Measurements from ENCODE around the gene RFX4.

The RFX4 gene

DNA sequence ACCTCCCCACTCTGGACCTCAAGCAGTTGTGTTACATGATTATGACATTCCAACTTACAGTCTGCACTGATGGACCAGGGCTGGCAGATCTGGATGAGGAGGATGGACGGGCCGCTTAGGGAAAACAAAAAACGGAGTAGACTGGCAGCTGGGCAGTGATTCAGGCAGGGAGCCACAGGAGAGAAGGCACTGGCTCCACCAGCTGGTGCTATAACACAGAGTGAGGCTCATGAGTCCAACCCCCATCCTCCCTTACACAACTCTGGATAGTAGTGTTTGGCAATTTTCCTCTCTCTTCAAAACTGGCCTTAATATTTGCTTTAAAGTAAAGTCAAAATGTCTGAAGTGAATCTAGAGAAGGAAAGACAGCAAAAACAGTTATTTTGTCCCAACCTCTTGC, 181.9 kb downstream of the RFX4 start:
- Histone ChIP-seq H3K9ac (ENCODE audit: low read length in 5 of 5) (no peak overlapping the region), H3K36me3 (ENCODE audit: control insufficient read depth in 5 of 5, insufficient read depth in 5 of 5, low read length in 5 of 5) (no peaks in the 10 kb centered on the region), H3K27me3 (ENCODE audit: control insufficient read depth in 5 of 5, insufficient read depth in 4 of 5, low read length in 5 of 5) (peaks cover 0 to 4% (median 0%) of the 10 kb centered on the region in 5 donors), H3K4me3 (ENCODE audit: low read depth in 1 of 5, low read length in 5 of 5) (no peak overlapping the region), H3K4me1 (ENCODE audit: control insufficient read depth in 5 of 5, insufficient read depth in 5 of 5, low read length in 5 of 5) (peaks cover 4 to 59% (median 44%) of the 10 kb centered on the region in 5 donors), H3K27ac (ENCODE audit: low read depth, low read length) (peak overlapping the region; percentile 5), H3K9me3 (ENCODE audit: control insufficient read depth in 5 of 5, low read length in 5 of 5) (no peaks in the 10 kb centered on the region)

DNA sequence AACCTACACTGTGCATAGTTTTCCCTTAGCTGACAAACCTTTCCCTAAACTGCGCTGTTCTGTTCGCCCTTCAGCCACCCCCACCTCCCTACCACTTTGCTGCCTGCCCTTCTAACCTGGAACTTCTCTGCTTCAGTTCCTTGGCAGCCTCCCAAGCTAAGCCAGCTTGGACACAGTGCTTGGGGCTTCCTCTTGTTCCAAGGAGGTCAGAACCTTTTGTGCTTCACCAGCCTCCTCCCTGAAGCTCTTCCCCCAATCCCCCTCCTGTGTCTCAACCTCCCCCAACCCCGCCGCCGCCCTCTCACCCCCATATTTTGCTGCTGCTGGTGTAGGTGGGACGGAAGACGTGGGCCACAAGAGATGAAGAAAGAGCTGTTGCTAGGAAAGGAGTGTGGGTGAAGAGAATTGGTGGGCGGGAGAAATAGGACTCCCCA, 183.6 kb downstream of the RFX4 start:
- Histone ChIP-seq H3K27me3 (ENCODE audit: control insufficient read depth in 5 of 5, insufficient read depth in 4 of 5, low read length in 5 of 5) (peaks cover 0 to 4% (median 0%) of the 10 kb centered on the region in 5 donors), H3K4me3 (ENCODE audit: low read depth in 1 of 5, low read length in 5 of 5) (no peak overlapping the region), H3K36me3 (ENCODE audit: control insufficient read depth in 5 of 5, insufficient read depth in 5 of 5, low read length in 5 of 5) (no peaks in the 10 kb centered on the region), H3K9ac (ENCODE audit: low read length in 5 of 5) (peak overlapping the region in 2 of 5 donors; percentile 16 to 72), H3K9me3 (ENCODE audit: control insufficient read depth in 5 of 5, low read length in 5 of 5) (no peaks in the 10 kb centered on the region), H3K4me1 (ENCODE audit: control insufficient read depth in 5 of 5, insufficient read depth in 5 of 5, low read length in 5 of 5) (peaks cover 0 to 52% (median 32%) of the 10 kb centered on the region in 5 donors), H3K27ac (ENCODE audit: low read depth, low read length) (peak overlapping the region; percentile 31)

DNA sequence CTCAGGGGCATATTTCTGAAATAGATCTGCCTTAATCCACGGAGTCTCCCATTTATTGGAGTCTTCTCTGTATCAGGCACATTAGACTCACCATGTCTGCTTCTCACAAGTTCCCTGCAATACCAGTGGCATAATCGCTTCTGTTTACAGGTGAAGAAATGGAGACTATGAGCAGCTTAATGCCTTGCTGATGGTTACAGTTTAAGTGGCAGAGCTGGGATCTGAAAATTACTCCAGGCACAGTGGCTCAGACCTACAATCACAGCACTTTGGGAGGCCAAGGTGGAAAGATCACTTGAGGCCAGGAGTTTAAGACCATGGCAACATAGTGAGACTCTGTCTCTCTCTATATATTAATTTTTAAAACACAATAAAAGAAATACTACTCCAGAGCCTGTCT, 184.4 kb downstream of the RFX4 start:
- H3K27me3 ChIP-seq (ENCODE audit: control insufficient read depth in 5 of 5, insufficient read depth in 4 of 5, low read length in 5 of 5) = peaks cover 0 to 4% (median 0%) of the 10 kb centered on the region in 5 donors
- H3K36me3 ChIP-seq (ENCODE audit: control insufficient read depth in 5 of 5, insufficient read depth in 5 of 5, low read length in 5 of 5) = no peaks in the 10 kb centered on the region
- no peaks in the 10 kb centered on the region for H3K9me3 ChIP-seq (ENCODE audit: control insufficient read depth in 5 of 5, low read length in 5 of 5)
- H3K27ac ChIP-seq (ENCODE audit: low read depth, low read length) = peak overlapping the region; percentile 31
- no peak overlapping the region for H3K4me3 ChIP-seq (ENCODE audit: low read depth in 1 of 5, low read length in 5 of 5)
- H3K9ac ChIP-seq (ENCODE audit: low read length in 5 of 5) = peak overlapping the region in 3 of 5 donors; percentile 2 to 72 (median 16)
- H3K4me1 ChIP-seq (ENCODE audit: control insufficient read depth in 5 of 5, insufficient read depth in 5 of 5, low read length in 5 of 5) = peaks cover 0 to 52% (median 32%) of the 10 kb centered on the region in 5 donors

DNA sequence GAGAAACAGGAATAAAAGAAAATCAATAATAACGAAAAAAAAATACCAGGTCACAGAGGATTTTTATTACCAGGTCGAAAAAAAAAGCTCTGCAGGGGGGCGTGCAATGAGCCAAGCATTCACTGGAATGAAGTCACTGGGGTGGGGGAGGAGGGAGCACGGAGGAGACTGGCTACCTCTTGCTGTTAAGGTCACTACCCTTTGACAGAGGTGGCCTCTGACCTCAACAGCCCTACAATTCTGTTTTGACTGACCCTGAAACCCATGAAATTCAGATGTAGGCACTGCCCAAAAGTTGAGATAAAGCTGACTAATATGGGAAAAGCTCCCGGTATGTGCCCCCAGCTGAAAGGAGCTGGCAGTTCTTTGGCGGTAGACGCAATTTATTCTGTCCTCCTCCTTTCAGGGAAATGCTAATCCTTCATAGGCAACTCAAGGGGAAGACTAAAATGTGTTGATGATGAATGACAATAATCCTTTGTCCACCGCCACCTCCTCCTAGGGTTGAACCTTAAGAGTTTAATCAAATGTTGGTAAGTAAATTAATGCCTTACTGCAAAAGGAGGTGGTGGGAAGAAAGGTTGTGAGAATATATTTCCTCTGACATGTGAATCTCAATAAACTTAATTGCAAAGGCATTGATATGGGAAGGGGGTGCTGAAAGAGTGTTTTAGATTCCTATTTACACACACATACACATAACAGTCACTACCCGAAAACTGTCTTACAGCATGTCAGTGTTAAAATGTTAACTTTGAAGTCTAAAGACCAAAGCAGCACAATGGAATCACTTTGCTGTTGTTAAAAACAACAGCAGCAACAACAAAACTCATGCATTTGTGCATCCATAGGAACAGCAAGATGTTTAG, 185.4 kb downstream of the RFX4 start:
- peaks cover 0 to 4% (median 0%) of the 10 kb centered on the region in 5 donors for H3K27me3 ChIP-seq (ENCODE audit: control insufficient read depth in 5 of 5, insufficient read depth in 4 of 5, low read length in 5 of 5)
- H3K4me3 ChIP-seq (ENCODE audit: low read depth in 1 of 5, low read length in 5 of 5) = no peak overlapping the region
- H3K4me1 ChIP-seq (ENCODE audit: control insufficient read depth in 5 of 5, insufficient read depth in 5 of 5, low read length in 5 of 5) = peaks cover 0 to 52% (median 32%) of the 10 kb centered on the region in 5 donors
- no peaks in the 10 kb centered on the region for H3K9me3 ChIP-seq (ENCODE audit: control insufficient read depth in 5 of 5, low read length in 5 of 5)
- peak overlapping the region in 1 of 5 donors; percentile 74 for H3K9ac ChIP-seq (ENCODE audit: low read length in 5 of 5)
- H3K27ac ChIP-seq (ENCODE audit: low read depth, low read length) = peak overlapping the region; percentile 85
- H3K36me3 ChIP-seq (ENCODE audit: control insufficient read depth in 5 of 5, insufficient read depth in 5 of 5, low read length in 5 of 5) = no peaks in the 10 kb centered on the region

DNA sequence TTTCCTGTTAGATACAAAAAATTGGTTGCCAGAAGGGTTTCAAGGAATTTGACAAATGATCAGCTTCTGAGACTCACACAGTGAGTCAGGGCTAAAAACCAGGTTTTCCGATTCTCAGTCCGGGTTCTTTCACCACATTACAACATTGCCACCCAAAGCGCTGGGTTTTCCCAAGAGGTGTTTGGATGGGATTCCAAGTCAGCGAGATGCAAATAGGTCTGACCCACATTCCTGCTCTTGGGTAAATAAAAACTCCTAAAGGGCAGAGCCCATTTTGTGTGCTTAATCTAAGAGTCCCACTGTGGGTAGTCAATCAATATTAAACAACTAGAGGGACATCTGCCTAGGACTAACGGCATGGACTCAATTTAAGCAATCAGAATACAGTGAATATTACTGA, 186.3 kb downstream of the RFX4 start:
- Histone ChIP-seq H3K27ac (ENCODE audit: low read depth, low read length) (peak overlapping the region; percentile 85), H3K4me1 (ENCODE audit: control insufficient read depth in 5 of 5, insufficient read depth in 5 of 5, low read length in 5 of 5) (peaks cover 3 to 55% (median 35%) of the 10 kb centered on the region in 5 donors), H3K9me3 (ENCODE audit: control insufficient read depth in 5 of 5, low read length in 5 of 5) (no peaks in the 10 kb centered on the region), H3K27me3 (ENCODE audit: control insufficient read depth in 5 of 5, insufficient read depth in 4 of 5, low read length in 5 of 5) (peaks cover 0 to 4% (median 0%) of the 10 kb centered on the region in 5 donors), H3K9ac (ENCODE audit: low read length in 5 of 5) (peak overlapping the region in 2 of 5 donors; percentile 41 to 74), H3K36me3 (ENCODE audit: control insufficient read depth in 5 of 5, insufficient read depth in 5 of 5, low read length in 5 of 5) (no peaks in the 10 kb centered on the region), H3K4me3 (ENCODE audit: low read depth in 1 of 5, low read length in 5 of 5) (no peak overlapping the region)

DNA sequence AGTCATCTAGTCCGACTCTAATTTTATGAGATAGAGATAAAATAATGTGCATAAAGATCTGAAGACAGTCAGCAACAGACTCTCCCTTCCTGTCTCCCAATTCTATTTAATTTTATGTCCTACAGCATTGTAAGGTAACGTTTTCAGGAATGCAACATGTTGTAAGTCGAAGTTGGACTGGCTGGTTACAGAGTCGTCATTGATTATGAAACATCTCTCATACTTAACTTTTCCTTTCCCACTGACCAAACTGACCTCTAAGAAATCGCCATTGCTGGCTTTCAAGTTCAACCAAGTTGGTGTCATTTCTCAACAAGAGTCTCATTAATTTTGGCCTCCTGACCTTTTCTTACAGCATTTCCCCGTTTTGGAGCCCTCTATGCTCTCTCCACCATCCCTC, 186.7 kb downstream of the RFX4 start:
- Histone ChIP-seq H3K27me3 (ENCODE audit: control insufficient read depth in 5 of 5, insufficient read depth in 4 of 5, low read length in 5 of 5) (peaks cover 0 to 4% (median 0%) of the 10 kb centered on the region in 5 donors), H3K9ac (ENCODE audit: low read length in 5 of 5) (peak overlapping the region in 2 of 5 donors; percentile 8 to 41), H3K9me3 (ENCODE audit: control insufficient read depth in 5 of 5, low read length in 5 of 5) (no peaks in the 10 kb centered on the region), H3K36me3 (ENCODE audit: control insufficient read depth in 5 of 5, insufficient read depth in 5 of 5, low read length in 5 of 5) (no peaks in the 10 kb centered on the region), H3K4me3 (ENCODE audit: low read depth in 1 of 5, low read length in 5 of 5) (no peak overlapping the region), H3K27ac (ENCODE audit: low read depth, low read length) (peak overlapping the region; percentile 85), H3K4me1 (ENCODE audit: control insufficient read depth in 5 of 5, insufficient read depth in 5 of 5, low read length in 5 of 5) (peaks cover 3 to 51% (median 35%) of the 10 kb centered on the region in 5 donors)

DNA sequence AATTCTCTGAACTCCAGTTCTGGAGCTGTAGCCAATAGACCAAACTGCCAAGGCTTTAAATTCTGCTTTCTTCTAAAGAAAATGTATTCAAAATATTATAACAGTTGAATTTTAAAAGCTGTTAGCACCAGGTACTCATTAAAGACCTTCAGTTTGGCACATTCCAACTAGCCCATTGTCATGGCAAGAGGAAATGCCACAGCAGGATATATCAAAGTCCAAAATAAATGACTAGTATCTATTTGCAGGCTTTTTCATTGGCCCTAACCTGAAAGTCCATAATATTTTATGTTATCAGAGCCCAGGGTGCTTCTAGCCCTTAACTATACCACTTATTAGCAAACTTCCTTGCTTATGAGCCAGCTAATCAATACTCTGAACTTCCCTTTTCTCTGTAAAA, 188.6 kb downstream of the RFX4 start:
- peak overlapping the region in 1 of 5 donors; percentile 14 for H3K9ac ChIP-seq (ENCODE audit: low read length in 5 of 5)
- no peaks in the 10 kb centered on the region for H3K9me3 ChIP-seq (ENCODE audit: control insufficient read depth in 5 of 5, low read length in 5 of 5)
- H3K36me3 ChIP-seq (ENCODE audit: control insufficient read depth in 5 of 5, insufficient read depth in 5 of 5, low read length in 5 of 5) = no peaks in the 10 kb centered on the region
- peaks cover 5 to 53% (median 39%) of the 10 kb centered on the region in 5 donors for H3K4me1 ChIP-seq (ENCODE audit: control insufficient read depth in 5 of 5, insufficient read depth in 5 of 5, low read length in 5 of 5)
- H3K27ac ChIP-seq (ENCODE audit: low read depth, low read length) = no peak overlapping the region
- peaks cover 0 to 4% (median 0%) of the 10 kb centered on the region in 5 donors for H3K27me3 ChIP-seq (ENCODE audit: control insufficient read depth in 5 of 5, insufficient read depth in 4 of 5, low read length in 5 of 5)
- no peak overlapping the region for H3K4me3 ChIP-seq (ENCODE audit: low read depth in 1 of 5, low read length in 5 of 5)

DNA sequence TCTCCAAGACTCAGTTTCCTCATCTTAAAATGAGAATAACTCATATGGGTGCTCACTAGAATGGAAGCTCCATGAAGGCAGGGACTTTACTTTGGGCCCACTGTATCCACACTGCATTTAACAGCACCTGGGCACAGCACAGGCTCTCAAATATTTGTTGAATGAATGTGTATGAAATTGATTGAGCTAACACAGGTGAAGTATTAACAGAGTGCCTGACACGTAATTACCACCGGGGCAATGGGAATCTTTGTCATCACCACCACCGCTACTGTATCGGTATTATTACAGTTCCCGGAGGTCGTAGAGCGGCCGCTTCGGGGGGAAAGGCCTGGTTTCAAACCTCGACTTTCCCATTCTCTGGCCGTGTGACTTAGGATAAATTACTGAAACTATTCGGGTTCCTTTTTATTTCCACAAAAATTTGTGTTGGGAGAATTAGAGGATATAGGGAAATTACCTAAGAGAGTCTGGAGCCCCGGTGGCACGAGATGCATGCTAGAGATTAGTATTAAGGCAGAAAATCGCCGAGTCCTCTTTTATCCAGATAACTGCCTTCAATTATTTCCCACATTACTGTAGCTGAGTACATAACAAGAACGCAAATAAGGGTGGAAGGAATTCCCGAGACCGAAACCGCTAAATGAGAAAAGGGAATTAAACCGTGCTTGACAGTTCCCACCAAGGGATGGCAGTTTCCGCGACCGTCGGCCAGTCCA, 190.6 kb downstream of the RFX4 start:
- peak overlapping the region; percentile 91 to 97 (median 94) for H3K9ac ChIP-seq (ENCODE audit: low read length in 5 of 5)
- no peaks in the 10 kb centered on the region for H3K9me3 ChIP-seq (ENCODE audit: control insufficient read depth in 5 of 5, low read length in 5 of 5)
- no peaks in the 10 kb centered on the region for H3K36me3 ChIP-seq (ENCODE audit: control insufficient read depth in 5 of 5, insufficient read depth in 5 of 5, low read length in 5 of 5)
- peaks cover 5 to 33% (median 21%) of the 10 kb centered on the region in 5 donors for H3K4me1 ChIP-seq (ENCODE audit: control insufficient read depth in 5 of 5, insufficient read depth in 5 of 5, low read length in 5 of 5)
- no peaks in the 10 kb centered on the region for H3K27me3 ChIP-seq (ENCODE audit: control insufficient read depth in 5 of 5, insufficient read depth in 4 of 5, low read length in 5 of 5)
- H3K27ac ChIP-seq (ENCODE audit: low read depth, low read length) = peak overlapping the region; percentile 99
- H3K4me3 ChIP-seq (ENCODE audit: low read depth in 1 of 5, low read length in 5 of 5) = peak overlapping the region; percentile 79 to 94 (median 93)

DNA sequence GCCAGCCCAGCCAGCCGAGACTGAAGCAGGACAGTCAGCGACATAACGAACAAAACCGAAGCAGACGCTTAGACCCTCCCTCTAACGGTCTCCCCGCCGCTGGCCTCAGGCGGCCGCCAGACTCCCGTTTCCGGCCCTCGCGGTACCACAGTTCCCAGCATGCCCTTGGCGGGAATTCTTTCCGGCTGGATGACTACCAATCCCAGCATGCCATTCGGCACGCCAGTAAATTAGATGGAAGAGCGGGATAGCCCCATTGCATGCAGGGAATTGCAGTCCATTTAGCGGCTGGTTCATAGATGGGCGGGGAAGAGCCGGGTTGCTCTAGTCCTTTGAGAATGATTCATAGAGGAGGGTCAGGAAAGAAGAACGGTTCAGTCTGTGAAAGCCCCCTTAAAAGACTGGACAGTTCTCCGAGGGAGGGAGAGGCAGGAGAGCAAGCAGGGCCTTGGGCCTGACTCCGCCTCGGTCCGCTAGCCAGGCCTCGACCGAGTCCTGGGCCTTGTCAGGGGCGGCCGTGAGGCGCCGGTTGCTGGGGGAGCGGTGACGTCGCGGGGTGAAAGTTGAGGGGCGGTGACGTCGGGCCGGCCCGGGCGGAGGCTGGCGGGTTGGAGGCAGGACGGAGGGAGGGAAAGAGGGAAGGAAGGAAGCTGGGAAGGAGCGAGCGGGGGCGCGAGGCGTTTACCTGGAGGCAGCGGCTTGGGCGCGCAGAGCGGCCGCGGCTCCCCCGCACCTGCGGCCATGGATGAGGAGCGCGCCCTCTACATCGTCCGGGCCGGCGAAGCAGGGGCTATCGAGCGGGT, 191.4 kb downstream of the RFX4 start, which contains the start of gene RIC8B:
TSS of gene RIC8B (plus strand) at position 678 of the 803 bp plus-strand sequence. CDS start at position 742, 64 bp downstream.
- Histone ChIP-seq H3K36me3 (ENCODE audit: control insufficient read depth in 5 of 5, insufficient read depth in 5 of 5, low read length in 5 of 5) (no peaks in the 10 kb centered on the region), H3K9me3 (ENCODE audit: control insufficient read depth in 5 of 5, low read length in 5 of 5) (no peaks in the 10 kb centered on the region), H3K9ac (ENCODE audit: low read length in 5 of 5) (peak within 1 kb of the TSS; percentile 91 to 97 (median 94)), H3K27ac (ENCODE audit: low read depth, low read length) (peak within 1 kb of the TSS; percentile 99), H3K4me1 (ENCODE audit: control insufficient read depth in 5 of 5, insufficient read depth in 5 of 5, low read length in 5 of 5) (peaks cover 5 to 28% (median 20%) of the 10 kb centered on the region in 5 donors), H3K27me3 (ENCODE audit: control insufficient read depth in 5 of 5, insufficient read depth in 4 of 5, low read length in 5 of 5) (no peaks in the 10 kb centered on the region), H3K4me3 (ENCODE audit: low read depth in 1 of 5, low read length in 5 of 5) (peak within 1 kb of the TSS; percentile 90 to 94 (median 93))

Measured in subcutaneous abdominal adipose tissue (tissue), 5 donors.